ENCODE results near the gene SUPT3H. TPM values are rescaled to one million over a fixed set of nuclear protein-coding genes. Genes with fewer than 3 reads are reported as not detected.

Gene SUPT3H
- total RNA-seq, 8 experiments from 2014 or later: 8.7 to 43.2 (median 20.5) TPM

DNA sequence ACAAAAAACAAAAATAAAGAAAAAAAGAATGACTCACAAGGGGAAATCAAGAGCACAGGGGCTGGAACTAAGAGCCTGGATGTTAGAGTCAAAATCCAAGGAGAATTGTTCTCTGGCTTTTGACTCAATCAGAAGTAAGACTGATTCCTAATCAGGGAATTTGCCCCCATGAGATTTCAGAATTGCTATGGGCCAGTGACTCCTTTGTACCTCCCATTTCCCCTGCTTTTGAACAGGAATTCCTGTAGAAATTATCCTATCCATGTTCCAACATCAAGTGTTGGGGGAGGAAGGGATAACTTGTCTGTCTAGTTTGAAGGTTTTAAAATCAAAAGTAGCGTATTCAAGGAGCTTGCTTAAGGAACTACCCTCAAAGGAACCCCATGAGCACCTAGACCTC is 593.5 kb downstream of the SUPT3H start:
- 75 to 100% (median 100%) methylated on average over 1 of the region's 1 CpG; no CpG with 5 or more reads in 3 of the 10 experiments for WGBS, 10 experiments
- no peak overlapping the region for H3K27ac ChIP-seq
- no peak overlapping the region for H3K4me3 ChIP-seq
- H3K4me1 ChIP-seq (replicated peaks in 1 of 2): no peaks in the 10 kb centered on the region
- no peak for ATAC-seq (replicated peaks in 6 of 8)
- in situ Hi-C loops (cut with MboI; ENCODE audit: low pct_unique_long_range_greater_than_20kb in 2 of 9, low sequenced_read_pairs in 9 of 9, unreplicated experiment in 9 of 9): no loop called here

DNA sequence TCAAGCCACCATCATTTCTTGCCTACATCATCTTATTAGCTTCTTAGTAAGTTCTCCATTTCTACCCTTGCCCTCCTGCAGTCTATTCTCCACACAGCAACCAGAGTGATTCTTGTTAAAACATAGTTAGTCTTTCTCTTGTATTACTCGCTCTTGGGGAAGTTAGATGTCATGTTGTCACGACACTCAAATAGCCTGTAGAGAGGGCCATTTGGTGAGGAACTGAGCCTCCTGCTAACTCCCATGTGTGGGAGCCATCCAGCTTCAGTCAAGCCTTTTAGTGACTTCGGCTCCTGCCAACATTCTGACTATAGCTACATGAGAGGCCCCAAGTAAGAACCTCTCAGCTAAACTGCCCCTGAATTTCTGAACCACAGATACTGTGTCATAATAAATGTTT is 594.8 kb downstream of the SUPT3H start:
- WGBS, 10 experiments: 30 to 100% (median 71%) methylated on average over 1 to 3 of the region's 3 CpGs; no CpG with 5 or more reads in 2 of the 10 experiments
- Histone ChIP-seq H3K27ac (no peak overlapping the region), H3K4me1 (replicated peaks in 1 of 2) (no peaks in the 10 kb centered on the region), H3K4me3 (no peak overlapping the region)
- ATAC-seq (replicated peaks in 6 of 8): no peak
- in situ Hi-C loops (cut with MboI; ENCODE audit: low pct_unique_long_range_greater_than_20kb in 2 of 9, low sequenced_read_pairs in 9 of 9, unreplicated experiment in 9 of 9): no loop called here

DNA sequence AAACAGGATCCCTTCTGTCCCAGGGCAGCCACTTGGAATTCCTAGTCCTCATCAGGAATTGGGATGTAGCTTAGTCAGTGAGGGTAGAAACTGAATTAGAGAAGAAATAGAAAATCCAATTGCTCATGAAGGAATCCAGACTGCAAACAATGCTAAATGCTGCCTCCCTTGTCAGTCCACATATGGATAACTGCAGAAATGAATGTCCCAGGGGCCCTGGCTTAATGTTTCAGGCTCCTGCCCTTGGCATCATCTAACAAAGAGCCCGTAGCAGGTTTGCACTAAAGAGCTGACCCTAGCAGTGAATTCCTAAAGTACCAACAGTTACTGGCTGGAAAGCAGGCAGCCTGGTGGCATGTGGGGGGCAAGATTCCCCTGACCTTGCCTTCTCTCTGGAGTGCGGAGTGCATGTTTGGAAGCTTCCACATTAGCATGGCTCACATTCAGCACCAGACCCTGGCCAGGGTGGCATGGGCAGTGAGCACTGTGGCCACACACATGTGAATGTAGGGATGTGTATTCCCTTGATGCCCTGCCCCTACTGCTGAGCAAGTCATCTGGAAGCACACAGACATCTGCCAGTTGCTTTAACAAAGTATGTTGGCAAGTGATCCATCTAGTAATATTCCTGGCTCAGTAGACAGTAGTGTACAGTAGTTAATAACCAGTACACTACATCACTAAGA is 595.7 kb downstream of the SUPT3H start:
- WGBS, 10 experiments: 40 to 100% (median 83%) methylated on average over 1 to 2 of the region's 2 CpGs; no CpG with 5 or more reads in 5 of the 10 experiments
- in situ Hi-C loops (cut with MboI; ENCODE audit: low pct_unique_long_range_greater_than_20kb in 2 of 9, low sequenced_read_pairs in 9 of 9, unreplicated experiment in 9 of 9): no loop called here
- Histone ChIP-seq H3K4me3 (no peak overlapping the region), H3K27ac (no peak overlapping the region), H3K4me1 (replicated peaks in 1 of 2) (no peaks in the 10 kb centered on the region)
- no peak for ATAC-seq (replicated peaks in 6 of 8)

DNA sequence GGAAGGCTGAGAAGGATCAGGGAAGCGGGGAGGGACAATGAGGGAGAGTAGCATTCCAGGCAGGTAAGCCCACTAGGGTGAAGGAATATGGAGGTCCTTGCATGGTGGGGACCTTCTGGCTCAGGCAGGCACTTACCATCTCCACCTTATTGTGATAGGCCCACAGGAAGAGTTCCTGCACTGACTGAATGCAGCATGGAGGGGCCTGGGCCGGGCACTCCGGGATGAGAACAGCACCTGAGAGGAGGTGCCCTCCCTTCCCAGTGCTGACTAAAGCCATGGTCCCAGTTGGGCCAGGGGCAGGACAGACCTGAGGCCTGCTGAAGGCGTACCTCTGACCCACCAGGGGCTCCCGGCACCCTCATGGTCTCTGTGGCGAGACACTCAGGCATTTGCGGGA is 597.6 kb downstream of the SUPT3H start:
- WGBS, 10 experiments: 80 to 100% (median 88%) methylated on average over 1 to 5 of the region's 7 CpGs; no CpG with 5 or more reads in 2 of the 10 experiments
- H3K27ac ChIP-seq: no peak overlapping the region
- no peaks in the 10 kb centered on the region for H3K4me1 ChIP-seq (replicated peaks in 1 of 2)
- in situ Hi-C loops (cut with MboI; ENCODE audit: low pct_unique_long_range_greater_than_20kb in 2 of 9, low sequenced_read_pairs in 9 of 9, unreplicated experiment in 9 of 9): no loop called here
- ATAC-seq (replicated peaks in 6 of 8): no peak
- H3K4me3 ChIP-seq: no peak overlapping the region

DNA sequence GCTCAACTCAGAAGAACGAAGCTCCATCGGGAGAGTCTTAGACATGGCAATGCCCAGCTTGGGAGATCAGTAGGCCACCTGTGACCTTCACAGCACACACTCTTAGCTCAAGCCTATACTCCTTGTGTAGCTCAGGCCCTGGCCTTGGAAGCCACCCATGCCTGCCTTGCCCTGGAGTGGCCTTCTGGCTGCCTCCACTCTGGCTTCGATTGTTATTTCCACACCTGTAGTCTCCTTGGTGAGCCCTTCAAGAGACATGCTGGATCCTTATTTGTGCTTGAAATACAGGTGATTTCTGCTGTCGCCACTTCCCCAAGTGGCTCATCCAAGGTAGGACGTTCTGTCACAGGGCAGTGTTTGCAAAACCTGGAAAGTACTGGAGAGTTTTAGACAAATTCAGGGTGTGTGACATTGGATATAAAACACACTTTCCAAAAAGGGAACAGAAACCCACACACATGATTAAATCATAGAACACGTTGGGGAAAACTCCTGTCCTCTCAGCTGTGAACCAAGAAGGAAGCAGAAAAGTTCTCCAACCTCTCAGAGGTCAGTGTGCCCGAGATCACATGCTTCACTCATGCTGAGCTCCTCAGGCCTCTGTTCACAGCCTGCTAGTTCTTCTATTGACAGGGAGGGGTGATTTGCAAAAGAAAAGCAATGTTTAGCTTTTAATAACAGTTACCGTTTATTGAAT is 598.5 kb downstream of the SUPT3H start:
- Histone ChIP-seq H3K4me1 (replicated peaks in 1 of 2) (no peaks in the 10 kb centered on the region), H3K27ac (no peak overlapping the region), H3K4me3 (no peak overlapping the region)
- in situ Hi-C loops (cut with MboI; ENCODE audit: low pct_unique_long_range_greater_than_20kb in 2 of 9, low sequenced_read_pairs in 9 of 9, unreplicated experiment in 9 of 9): no loop called here
- ATAC-seq (replicated peaks in 6 of 8): no peak
- 36 to 80% (median 61%) methylated on average over 1 to 8 of the region's 8 CpGs; no CpG with 5 or more reads in 2 of the 10 experiments for WGBS, 10 experiments

Other genes starting within 250 kb of the SUPT3H start
- 1 to 10 TPM in 5 of 8 experiments, under 1 TPM in 3; 0.46 to 7.8 (median 1.8) TPM for gene RUNX2, start 49.6 kb downstream of the SUPT3H start, total RNA-seq